PC-3 (cell line): ENCODE results near the gene FNDC10.

Experiments
- CTCF ChIP-seq: fragments of 300-600 bp; sonication (generic); conservative IDR thresholded peaks from 2 replicates; pipeline ENCODE4 v1.5.1; 2017; ENCODE audit warnings: antibody characterized with exemption, low read depth, mild to moderate bottlenecking, low read length
- EZH2 ChIP-seq: fragments of 300-600 bp; sonication (generic); IDR thresholded peaks from one replicate; pipeline ENCODE4 v1.6.1; 2017; ENCODE audit warnings: antibody characterized with exemption, mild to moderate bottlenecking, low read length; ENCODE audit not compliant: unreplicated experiment
- EZH2phosphoT487 ChIP-seq: fragments of 300-600 bp; sonication (generic); IDR thresholded peaks from 2 replicates; pipeline ENCODE4 v1.6.1; 2018; ENCODE audit warnings: mild to moderate bottlenecking, antibody characterized with exemption, low read length, borderline replicate concordance

GRCh38 chr1:1602304-1602967 is 2.5 kb upstream of the FNDC10 start:
- TF ChIP-seq EZH2 (no peak), CTCF (no peak), EZH2phosphoT487 (no peak)
